ENCODE data around the gene PACSIN2.

Gene PACSIN2

DNA sequence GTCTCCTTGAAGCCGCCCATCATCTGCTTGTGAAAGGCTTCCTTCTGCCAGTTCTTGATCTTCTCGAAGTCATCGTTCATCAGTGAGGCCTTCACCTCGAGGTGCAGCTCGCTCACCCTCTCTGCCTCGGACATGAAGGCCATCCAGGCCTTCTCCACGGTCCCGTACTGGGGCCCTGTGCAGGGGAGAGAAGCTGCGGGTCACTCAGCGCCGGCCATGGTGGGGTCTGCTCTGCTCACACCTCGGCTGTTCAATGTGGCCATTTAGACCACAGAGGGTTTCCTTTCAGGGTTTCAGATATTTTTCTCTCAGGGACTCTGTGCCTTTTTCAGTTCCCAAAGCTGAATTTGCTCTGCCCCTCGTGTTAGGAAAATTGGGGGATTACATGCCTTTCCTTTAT is 123.9 kb downstream of the PACSIN2 start:
- H3K27ac Mint-ChIP-seq: no peak overlapping the region
- no peaks in the 10 kb centered on the region for H3K9me3 Mint-ChIP-seq
- peaks cover 13% of the 10 kb centered on the region for H3K36me3 Mint-ChIP-seq
- CTCF ChIA-PET: interaction anchor here (1.5 kb wide), 1 partner anchor 24 kb away, joined by 4 read pairs; no protein-coding TSS in a partner anchor
- H3K27me3 Mint-ChIP-seq: no peaks in the 10 kb centered on the region
- no peak overlapping the region for H3K4me3 Mint-ChIP-seq
- DNase-seq: no peak
- H3K4me1 Mint-ChIP-seq: peaks cover 73% of the 10 kb centered on the region

GRCh38 chr22:42889304-42889703 is 125.6 kb downstream of the PACSIN2 start:
- CTCF ChIA-PET: no interaction called here
- no peaks in the 10 kb centered on the region for H3K27me3 Mint-ChIP-seq
- no peak overlapping the region for H3K4me3 Mint-ChIP-seq
- peaks cover 15% of the 10 kb centered on the region for H3K36me3 Mint-ChIP-seq
- no peaks in the 10 kb centered on the region for H3K9me3 Mint-ChIP-seq
- peaks cover 56% of the 10 kb centered on the region for H3K4me1 Mint-ChIP-seq
- H3K27ac Mint-ChIP-seq: peak overlapping the region; percentile 62
- DNase-seq: no peak

DNA sequence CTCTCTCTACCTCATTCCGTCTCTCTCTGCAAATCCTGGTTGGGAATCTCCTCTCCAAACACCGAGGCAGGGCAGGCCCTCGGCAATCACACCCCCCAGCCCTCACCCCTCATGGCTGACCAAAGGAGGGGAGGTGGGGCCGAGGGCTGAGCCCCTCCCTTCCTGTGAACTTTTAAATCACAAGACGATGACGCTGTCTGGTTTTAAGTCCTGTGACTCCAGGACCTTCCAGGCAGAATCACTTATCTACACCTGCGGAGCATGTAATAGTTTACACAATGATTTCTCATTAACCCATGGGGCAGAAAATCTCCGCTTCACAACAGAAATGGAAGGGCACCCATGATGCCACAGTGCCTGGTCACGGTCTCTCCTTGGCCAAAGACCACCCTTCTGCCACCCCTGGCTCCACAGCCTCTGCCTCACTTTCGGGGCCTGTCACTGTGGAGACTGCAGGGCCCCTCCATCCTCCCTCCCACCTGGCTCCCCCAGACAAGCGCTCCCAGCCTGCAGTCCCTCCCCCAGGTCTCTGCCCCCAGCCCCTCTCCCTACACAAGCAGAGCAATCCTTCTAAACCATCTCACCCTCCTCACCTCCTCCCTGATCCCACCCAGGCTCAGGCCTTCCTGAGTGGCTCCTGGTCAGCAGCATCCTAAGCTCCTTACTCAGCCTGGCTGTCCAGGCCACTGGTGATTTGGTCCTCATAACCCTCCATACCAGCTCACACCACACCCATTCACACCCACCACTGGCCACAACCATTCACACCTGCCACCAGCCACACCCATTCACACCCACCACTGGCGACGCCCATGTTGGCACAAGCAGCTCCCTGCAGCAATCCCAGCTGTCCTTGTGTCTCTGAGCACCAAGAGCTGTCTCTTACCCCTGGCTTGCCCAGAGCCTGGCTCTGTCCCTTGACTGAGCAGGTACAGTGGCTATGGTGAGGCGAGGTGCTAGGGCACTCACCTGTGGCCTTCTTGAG is 127.1 kb downstream of the PACSIN2 start:
- H3K27ac Mint-ChIP-seq: peak overlapping the region; percentile 59
- H3K36me3 Mint-ChIP-seq: peaks cover 16% of the 10 kb centered on the region
- CTCF ChIA-PET: interaction anchor here (1.4 kb wide), 1 partner anchor 146 kb away, joined by 3 read pairs; no protein-coding TSS in a partner anchor

GRCh38 chr22:42887120-42887519 is 127.8 kb downstream of the PACSIN2 start:
- CTCF ChIA-PET: no interaction called here
- Mint-ChIP-seq H3K27me3 (no peaks in the 10 kb centered on the region), H3K36me3 (peaks cover 17% of the 10 kb centered on the region), H3K27ac (no peak overlapping the region), H3K4me3 (no peak overlapping the region), H3K4me1 (peaks cover 39% of the 10 kb centered on the region), H3K9me3 (no peaks in the 10 kb centered on the region)
- DNase-seq: no peak

More for the DNA sequence above, 127.1 kb downstream of the PACSIN2 start:
- Mint-ChIP-seq H3K9me3 (no peaks in the 10 kb centered on the region), H3K27me3 (no peaks in the 10 kb centered on the region), H3K4me3 (no peak overlapping the region), H3K4me1 (peaks cover 42% of the 10 kb centered on the region)
- no peak for DNase-seq

- Mint-ChIP-seq H3K4me1 (peaks cover 26% of the 10 kb centered on the region), H3K36me3 (peaks cover 14% of the 10 kb centered on the region), H3K27ac (no peak overlapping the region), H3K27me3 (no peaks in the 10 kb centered on the region), H3K4me3 (no peak overlapping the region), H3K9me3 (no peaks in the 10 kb centered on the region)
- CTCF ChIA-PET: interaction anchor here (1.5 kb wide), 1 partner anchor 175 kb away, joined by 4 read pairs; no protein-coding TSS in a partner anchor
- no peak for DNase-seq
Observed at GRCh38 chr22:42885446-42885845, 129.5 kb downstream of the PACSIN2 start.

DNA sequence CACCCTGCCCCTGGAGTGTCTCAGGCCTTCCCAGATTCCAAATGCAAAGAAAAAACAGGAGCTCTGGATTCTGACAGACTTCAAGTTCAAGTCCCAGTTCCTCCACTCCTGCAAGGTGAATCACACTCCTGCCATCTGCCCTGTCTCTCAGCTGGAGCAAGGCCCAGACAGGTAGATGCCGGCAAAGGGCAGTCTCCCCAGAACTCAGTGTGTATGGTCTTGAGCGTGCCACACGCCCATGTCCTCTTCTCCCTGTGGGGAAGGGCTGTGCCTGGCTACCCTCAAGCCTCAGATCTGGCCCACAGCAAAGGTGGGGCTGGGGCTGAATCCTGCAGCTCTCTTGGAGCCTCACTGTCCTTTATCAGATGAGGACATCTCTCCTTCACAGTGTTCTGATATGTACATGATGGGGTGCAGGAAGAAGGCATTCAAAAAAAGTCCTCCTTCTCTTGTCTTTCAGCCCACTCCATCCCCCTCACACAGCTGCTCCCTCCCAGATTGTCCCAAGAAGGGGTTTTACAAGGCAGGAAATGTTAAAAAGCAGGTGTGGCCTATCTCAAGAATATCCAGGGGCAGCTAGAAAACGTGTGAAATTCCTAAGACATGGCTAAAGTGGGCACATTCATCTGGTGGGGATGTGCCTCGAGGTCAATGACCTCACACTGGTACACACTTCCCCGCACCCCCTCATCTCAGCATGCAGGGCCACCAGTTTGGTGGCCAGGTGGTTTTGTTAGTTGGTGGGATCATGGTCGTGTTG is 130.2 kb downstream of the PACSIN2 start:
- Mint-ChIP-seq H3K27me3 (no peaks in the 10 kb centered on the region), H3K27ac (peak overlapping the region; percentile 11), H3K36me3 (peaks cover 16% of the 10 kb centered on the region), H3K4me3 (no peak overlapping the region), H3K9me3 (no peaks in the 10 kb centered on the region), H3K4me1 (peaks cover 23% of the 10 kb centered on the region)
- DNase-seq: no peak
- CTCF ChIA-PET: interaction anchor here (1.5 kb wide), 1 partner anchor 176 kb away, joined by 4 read pairs; no protein-coding TSS in a partner anchor

DNA sequence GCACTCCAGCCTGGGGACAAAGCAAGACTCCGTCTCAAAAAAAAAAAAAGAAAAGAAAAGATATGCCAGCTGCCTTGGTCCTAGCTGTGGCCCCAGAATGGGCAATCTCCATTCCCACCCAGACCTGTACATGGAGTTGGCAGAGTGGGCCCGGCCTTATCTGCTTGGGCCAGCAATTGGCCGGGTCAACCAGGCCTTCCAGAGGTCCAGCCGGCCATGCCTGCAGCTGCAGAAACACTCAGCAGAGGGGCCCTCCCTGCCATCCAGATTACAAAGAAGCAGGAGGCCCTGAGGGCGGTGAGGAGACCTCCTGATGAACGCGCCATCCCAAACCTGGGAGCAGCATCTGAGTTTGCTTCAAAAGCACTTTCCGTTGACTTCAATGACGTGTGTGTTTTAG is 131.0 kb downstream of the PACSIN2 start:
- peaks cover 13% of the 10 kb centered on the region for H3K36me3 Mint-ChIP-seq
- peaks cover 15% of the 10 kb centered on the region for H3K4me1 Mint-ChIP-seq
- H3K27me3 Mint-ChIP-seq: no peaks in the 10 kb centered on the region
- no peak for DNase-seq
- CTCF ChIA-PET: no interaction called here
- H3K4me3 Mint-ChIP-seq: no peak overlapping the region
- no peaks in the 10 kb centered on the region for H3K9me3 Mint-ChIP-seq
- H3K27ac Mint-ChIP-seq: no peak overlapping the region

DNA sequence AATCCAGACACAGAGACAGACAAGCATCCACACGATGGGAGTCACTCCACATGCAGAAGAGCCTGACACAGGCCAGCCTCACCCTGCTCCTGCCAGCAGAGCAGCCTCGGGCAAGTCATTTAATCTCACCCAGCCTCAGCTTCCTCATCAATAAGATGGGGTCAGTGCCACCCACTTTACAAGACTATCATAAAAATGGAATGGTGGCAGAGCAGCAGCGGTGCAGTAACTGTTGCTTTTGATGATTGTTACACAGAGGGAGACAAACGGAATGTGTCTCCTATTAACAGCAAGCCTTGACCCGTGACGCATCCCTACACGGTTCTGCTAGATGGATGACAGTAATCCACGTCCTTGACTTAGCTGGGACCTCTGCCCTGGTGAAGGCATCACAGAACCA is 131.8 kb downstream of the PACSIN2 start:
- H3K9me3 Mint-ChIP-seq: no peaks in the 10 kb centered on the region
- H3K4me3 Mint-ChIP-seq: no peak overlapping the region
- peaks cover 6% of the 10 kb centered on the region for H3K4me1 Mint-ChIP-seq
- peaks cover 10% of the 10 kb centered on the region for H3K36me3 Mint-ChIP-seq
- H3K27me3 Mint-ChIP-seq: no peaks in the 10 kb centered on the region
- H3K27ac Mint-ChIP-seq: no peak overlapping the region
- CTCF ChIA-PET: interaction anchor here (1.2 kb wide), 1 partner anchor 151 kb away, joined by 3 read pairs; no protein-coding TSS in a partner anchor
- no peak for DNase-seq

DNA sequence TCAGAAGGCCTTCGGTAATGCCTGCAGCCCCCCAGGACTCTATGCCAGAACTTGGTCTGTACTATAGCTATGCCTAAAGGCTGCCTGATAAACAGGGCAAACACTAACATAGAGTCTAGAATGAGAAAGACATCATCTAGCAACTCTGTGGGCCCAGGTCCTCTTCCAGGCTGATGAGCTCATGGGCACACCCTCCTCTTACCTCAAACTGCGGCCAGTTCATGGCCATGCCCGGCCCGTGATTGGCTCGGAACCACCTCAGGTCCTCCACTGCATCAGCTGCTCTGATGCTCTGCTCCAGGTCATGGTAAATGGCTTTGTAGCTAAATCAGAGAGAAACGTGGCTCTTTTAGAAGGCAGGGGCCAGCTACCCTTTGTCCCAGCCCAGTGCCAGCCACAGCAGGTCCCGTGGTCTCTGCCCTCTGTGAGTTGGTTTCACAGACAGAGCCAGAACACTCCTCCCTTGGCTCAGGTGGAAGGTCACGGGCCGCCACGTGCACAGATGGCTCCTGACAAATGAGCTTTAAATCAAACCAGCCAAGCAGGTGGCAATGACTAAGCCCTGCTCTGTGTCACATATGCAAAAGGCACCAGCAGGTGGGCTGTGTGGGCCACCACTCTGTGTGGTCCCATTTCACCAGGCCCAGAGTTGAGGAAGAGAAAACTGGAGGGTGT is 132.8 kb downstream of the PACSIN2 start:
- Mint-ChIP-seq H3K4me3 (no peak overlapping the region), H3K27ac (no peak overlapping the region), H3K4me1 (no peaks in the 10 kb centered on the region), H3K36me3 (peaks cover 10% of the 10 kb centered on the region), H3K9me3 (no peaks in the 10 kb centered on the region), H3K27me3 (no peaks in the 10 kb centered on the region)
- no peak for DNase-seq
- CTCF ChIA-PET: interaction anchor here (1.2 kb wide), 1 partner anchor 152 kb away, joined by 3 read pairs; no protein-coding TSS in a partner anchor

DNA sequence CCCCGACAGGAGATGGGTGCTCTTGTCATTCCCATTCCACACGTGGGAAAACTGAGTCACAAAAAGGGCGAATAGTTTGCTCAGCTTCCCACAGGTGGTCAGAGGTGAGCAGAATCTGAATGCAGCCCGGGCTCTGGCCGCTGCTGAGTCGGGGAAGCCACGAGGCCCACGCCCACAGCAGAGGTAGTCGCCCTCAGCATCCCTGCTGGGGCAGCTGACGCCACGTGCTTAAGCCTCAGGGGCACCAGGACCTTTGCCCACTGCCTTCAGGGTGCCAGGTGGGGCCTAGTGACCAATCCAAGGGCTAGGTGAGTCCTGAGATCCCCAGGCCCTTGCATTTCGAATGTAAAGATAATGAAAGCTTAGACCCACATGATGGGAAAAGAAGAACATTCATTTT is 133.7 kb downstream of the PACSIN2 start:
- no peaks in the 10 kb centered on the region for H3K27me3 Mint-ChIP-seq
- H3K27ac Mint-ChIP-seq: no peak overlapping the region
- CTCF ChIA-PET: no interaction called here
- no peaks in the 10 kb centered on the region for H3K9me3 Mint-ChIP-seq
- peaks cover 14% of the 10 kb centered on the region for H3K36me3 Mint-ChIP-seq
- no peak overlapping the region for H3K4me3 Mint-ChIP-seq
- no peak for DNase-seq
- H3K4me1 Mint-ChIP-seq: no peaks in the 10 kb centered on the region

DNA sequence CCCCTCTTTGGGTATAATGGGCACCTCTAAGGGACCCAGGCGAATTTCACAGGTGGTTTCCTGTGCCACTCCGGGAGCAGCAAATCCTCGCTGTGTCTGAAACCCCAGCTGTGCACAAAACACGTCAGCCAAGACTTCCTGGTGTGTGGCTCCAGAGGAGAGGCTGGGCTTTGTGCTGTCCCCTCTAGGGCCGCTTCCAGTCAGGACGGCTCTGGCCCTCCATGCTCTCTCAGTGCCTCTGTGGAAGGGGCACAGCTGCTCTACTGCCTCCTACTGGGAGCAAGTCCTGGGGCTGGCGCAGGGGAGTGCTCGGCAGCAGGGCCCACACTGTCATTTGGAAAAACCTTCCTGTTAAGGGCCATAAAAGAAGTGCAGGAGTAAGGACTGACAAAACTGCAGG is 134.1 kb downstream of the PACSIN2 start:
- Mint-ChIP-seq H3K27me3 (no peaks in the 10 kb centered on the region), H3K4me3 (no peak overlapping the region), H3K36me3 (peaks cover 14% of the 10 kb centered on the region), H3K27ac (no peak overlapping the region), H3K9me3 (no peaks in the 10 kb centered on the region), H3K4me1 (no peaks in the 10 kb centered on the region)
- no peak for DNase-seq
- CTCF ChIA-PET: no interaction called here

DNA sequence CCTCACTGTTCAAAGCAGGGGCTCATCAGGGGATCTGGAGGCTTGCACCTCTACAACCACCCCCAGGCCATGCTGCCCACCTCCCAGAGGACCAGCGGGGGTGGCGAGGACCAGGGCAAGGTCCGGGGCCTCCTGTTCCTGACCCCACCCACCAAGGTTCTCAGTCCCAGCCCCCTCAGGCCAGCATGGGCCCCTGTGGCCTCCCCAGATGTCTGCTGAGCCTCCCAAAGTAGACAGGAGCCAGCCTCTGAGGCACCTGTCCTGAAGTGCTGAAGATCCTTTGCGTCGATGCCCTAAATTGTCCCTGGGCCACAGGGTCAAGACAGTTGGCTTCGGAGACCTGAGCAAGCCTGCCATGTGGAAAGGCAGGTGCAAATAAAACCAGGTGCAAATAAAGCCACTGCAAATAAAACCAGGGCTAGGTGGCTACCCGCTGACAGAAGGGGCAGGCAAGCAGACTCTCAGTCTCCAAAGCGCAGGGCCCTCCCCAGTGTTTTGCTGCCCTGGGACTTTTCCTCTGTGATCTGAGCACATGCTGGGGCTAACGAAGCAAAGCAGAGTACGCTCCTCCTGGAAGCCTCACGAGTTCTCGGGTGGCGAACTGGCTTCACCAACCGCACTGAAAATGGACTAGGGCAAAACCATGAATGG is 135.5 kb downstream of the PACSIN2 start:
- DNase-seq: no peak
- Mint-ChIP-seq H3K36me3 (peaks cover 14% of the 10 kb centered on the region), H3K27ac (no peak overlapping the region), H3K9me3 (no peaks in the 10 kb centered on the region), H3K4me3 (no peak overlapping the region), H3K4me1 (no peaks in the 10 kb centered on the region), H3K27me3 (no peaks in the 10 kb centered on the region)
- CTCF ChIA-PET: interaction anchor here (1.4 kb wide), 1 partner anchor 12 kb away, joined by 6 read pairs; no protein-coding TSS in a partner anchor

- H3K27me3 Mint-ChIP-seq: no peaks in the 10 kb centered on the region
- DNase-seq: no peak
- H3K9me3 Mint-ChIP-seq: no peaks in the 10 kb centered on the region
- no peaks in the 10 kb centered on the region for H3K4me1 Mint-ChIP-seq
- CTCF ChIA-PET: interaction anchor here (1.4 kb wide), 1 partner anchor 11 kb away, joined by 6 read pairs; no protein-coding TSS in a partner anchor
- peaks cover 10% of the 10 kb centered on the region for H3K36me3 Mint-ChIP-seq
- no peak overlapping the region for H3K27ac Mint-ChIP-seq
- no peak overlapping the region for H3K4me3 Mint-ChIP-seq
Observed at GRCh38 chr22:42878561-42879305, 136.2 kb downstream of the PACSIN2 start.

All from activated naive CD4-positive, alpha-beta T cell treated with anti-CD3 and anti-CD28 coated beads, Interleukin-2, amount 10 ng/mL, durations not matched to agents 7 days and 5 days (primary cell).